ENCODE results near the gene PIH1D1.

Gene PIH1D1

GRCh38 chr19:49423071-49423984, 28.3 kb downstream of the PIH1D1 start, which contains the start of gene PTH2:
Gene PTH2, minus strand, starts transcription at chr19:49423441. Its CDS starts 102 bp downstream, at chr19:49423339.
- no peak within 1 kb of the TSS for H3K27ac ChIP-seq
- TF ChIP-seq CTCF (conservative IDR thresholded peaks at IDR 0.05) = no peak

- H3K27ac ChIP-seq = no peak overlapping the region
- TF ChIP-seq CTCF (conservative IDR thresholded peaks at IDR 0.05) = peak; percentile 15; the same call in 1 of the 2 replicates
Observed at GRCh38 chr19:49422407-49423070, 29.1 kb downstream of the PIH1D1 start.

GRCh38 chr19:49421878-49422202, 29.8 kb downstream of the PIH1D1 start:
- H3K27ac ChIP-seq = no peak overlapping the region
- TF ChIP-seq CTCF (conservative IDR thresholded peaks at IDR 0.05) = no peak

- no peak for TF ChIP-seq CTCF (conservative IDR thresholded peaks at IDR 0.05)
- no peak overlapping the region for H3K27ac ChIP-seq
Observed at GRCh38 chr19:49421039-49421877, 30.4 kb downstream of the PIH1D1 start.

GRCh38 chr19:49420227-49420626, 31.4 kb downstream of the PIH1D1 start:
- no peak overlapping the region for H3K27ac ChIP-seq
- TF ChIP-seq CTCF (conservative IDR thresholded peaks at IDR 0.05) = no peak

GRCh38 chr19:49419173-49419572, 32.4 kb downstream of the PIH1D1 start:
- TF ChIP-seq CTCF (conservative IDR thresholded peaks at IDR 0.05) = no peak
- H3K27ac ChIP-seq = no peak overlapping the region

GRCh38 chr19:49418511-49418910, 33.1 kb downstream of the PIH1D1 start:
- H3K27ac ChIP-seq = no peak overlapping the region
- no peak for TF ChIP-seq CTCF (conservative IDR thresholded peaks at IDR 0.05)
